GM21423 (cell line): ENCODE measurements around the gene MKS1.

Source experiments
- ATAC-seq: cut with Tn5 transposase; IDR thresholded peaks from one replicate; pipeline ENCODE4 v1.9.1; 2021; ENCODE audit warnings: mild to moderate bottlenecking, moderate library complexity; ENCODE audit not compliant: unreplicated experiment

The MKS1 gene

DNA sequence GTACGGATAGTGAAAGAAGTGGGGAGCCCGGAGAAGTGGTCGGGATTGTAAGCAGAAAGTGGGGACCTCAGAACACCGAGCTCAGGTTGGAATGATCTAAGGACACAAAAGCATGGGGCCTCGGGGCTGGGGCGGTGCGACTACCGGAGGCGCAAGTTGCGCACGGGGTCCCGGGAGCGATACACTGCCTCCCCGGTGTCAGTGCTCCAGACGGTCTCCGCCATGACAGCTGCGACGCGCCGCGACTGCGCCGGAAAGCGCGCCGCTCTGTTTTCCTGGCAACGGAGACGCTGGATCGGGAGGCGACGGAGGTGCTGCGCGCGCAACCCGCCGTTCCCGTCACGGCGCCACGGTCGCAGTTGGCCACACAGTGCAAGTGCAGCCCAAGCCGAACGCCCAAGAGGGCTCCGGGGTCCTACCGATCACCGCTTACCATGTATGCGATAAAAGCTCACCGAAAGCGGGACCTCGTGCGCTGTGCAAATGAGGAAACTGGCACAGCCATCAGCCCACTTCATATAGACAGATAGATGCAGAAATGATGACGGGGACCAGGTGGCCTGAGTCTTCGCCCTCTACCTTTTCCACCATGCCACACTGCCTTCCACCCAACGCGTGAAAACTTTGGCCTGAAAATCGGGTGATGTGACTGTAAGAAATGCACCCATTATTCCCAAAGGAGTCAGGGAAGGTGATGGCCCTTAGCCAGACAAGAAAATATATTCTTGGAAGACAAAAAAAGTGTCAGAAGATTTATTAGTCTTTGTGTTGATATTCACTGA, at the start of gene MKS1:
Gene MKS1 (minus strand): TSS at position 249 of the 782 bp plus-strand sequence. CDS start 25 bp downstream, at position 224.
- ATAC-seq, result peak; percentile 95

- ATAC-seq, result no peak
These were observed 49.3 kb upstream of the MKS1 start for GRCh38 chr17:58268326-58268725.

DNA sequence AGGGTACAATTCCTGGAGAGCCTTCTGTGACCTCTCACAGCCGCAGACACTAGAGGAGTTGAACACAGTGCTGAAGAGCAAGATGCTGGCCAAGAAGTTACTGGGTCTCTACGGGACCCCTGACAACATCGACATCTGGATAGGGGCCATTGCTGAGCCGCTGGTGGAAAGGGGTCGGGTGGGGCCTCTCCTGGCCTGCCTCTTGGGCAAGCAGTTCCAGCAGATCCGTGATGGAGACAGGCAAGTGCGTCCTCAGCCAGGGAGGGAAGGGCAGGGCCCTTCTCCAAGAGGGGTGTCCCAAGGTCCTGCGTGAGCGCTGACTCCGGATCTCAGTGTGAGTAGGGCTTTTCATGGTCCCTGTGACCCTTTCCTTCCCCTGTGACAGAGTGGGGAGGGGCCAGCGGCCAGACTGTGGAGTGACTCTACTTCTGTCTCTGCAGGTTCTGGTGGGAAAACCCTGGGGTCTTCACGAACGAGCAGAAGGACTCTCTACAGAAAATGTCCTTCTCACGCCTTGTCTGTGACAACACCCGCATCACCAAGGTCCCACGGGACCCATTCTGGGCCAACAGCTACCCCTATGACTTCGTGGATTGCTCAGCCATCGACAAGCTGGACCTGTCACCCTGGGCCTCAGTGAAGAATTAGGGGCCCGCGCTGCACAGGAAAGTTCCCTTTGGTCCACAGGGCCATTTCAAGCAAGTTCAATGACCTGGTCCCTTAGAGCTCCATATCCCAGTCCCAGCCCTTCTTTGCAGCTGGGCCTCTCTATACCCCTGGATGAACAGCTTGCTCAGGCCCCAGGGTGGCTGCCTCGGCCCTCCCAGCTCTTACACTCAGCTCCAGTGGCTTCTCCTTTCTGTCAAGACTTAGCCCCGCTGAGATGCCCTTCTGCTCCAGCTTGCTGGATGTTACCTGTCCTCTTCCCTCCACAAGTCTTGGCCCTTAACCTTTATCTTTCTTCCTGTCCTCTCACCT, 48.6 kb upstream of the MKS1 start:
- ATAC-seq, result no peak

DNA sequence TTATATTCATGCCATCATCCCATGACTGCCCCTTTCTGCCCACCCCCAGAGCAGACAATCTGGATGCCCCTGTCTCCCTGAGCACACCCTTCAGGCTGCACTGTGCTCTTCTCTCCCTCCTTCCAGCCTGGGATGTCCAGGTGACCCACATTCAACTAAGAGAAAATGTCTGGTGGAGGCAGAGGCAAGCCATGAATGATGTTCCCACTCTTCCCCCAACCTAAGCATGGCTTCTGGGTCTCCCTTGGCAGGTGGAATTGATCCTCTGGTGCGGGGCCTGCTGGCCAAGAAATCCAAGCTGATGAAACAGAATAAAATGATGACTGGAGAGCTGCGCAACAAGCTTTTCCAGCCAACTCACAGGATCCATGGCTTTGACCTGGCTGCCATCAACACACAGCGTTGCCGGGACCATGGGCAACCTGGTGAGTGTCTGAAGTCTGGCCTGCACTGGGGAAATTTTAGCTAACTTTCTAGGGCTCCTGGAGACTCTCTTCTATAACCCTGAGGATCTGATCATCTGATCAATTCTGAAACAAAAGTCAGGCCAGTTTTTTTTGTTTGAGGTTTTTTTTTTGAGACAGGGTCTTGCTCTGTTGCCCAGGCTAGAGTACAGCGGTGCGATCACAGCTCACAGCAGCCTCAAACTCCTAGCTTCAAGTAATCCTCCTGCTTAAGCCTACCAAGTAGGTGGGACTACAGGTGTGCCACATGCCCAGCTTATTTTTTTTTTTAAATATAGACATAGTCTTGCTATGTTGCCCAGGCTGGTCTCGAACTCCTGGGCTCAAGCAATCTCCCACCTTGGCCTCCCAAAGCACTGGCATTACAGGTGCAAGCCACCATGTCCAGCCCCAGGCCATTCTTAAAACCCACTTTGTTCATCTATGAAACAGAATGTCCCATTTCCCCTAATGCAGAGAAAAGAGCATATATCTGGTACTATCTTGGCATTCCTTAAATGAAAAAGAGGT, 47.1 kb upstream of the MKS1 start:
- ATAC-seq, result no peak

DNA sequence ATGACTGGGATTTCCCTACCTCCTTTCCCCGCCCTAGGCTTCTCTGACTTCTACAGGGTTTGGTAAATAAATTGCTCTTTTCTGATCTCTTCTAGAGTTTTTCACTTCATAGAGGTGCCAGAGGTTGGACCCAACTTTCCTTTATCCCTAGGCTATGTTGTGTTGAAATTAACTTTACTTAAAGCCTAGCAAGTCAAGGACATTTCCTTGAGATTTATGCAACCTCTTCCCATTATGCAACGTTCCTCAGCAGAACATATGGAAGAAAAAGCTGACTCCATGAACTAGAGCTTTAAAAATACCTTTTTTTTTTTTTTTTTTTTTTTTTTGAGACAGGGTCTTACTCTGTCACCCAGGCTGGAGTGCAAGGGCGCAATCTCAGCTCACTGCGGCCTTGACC, 46.2 kb upstream of the MKS1 start:
- no peak for ATAC-seq

- no peak for ATAC-seq
These were observed 45.5 kb upstream of the MKS1 start for GRCh38 chr17:58264407-58265103.

DNA sequence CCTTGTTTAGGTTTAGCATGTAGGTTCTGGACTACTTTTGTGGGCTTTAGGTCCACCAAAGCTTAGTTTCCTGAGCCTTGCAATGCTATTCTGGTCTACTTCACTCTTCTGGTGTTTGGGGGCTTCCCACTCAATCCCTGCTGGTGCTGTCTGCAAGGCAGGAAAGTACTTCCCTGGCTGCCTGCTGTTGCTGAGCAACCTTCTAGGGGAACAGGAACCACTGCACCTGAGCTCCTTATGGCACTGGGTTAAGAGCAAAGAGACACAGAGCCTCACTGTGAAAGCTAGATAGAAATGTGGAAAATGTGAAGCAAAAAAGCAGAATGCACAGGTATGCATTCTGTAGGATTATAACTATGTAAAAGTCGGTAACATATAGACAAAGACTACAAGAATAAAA, 44.7 kb upstream of the MKS1 start:
- ATAC-seq, result no peak

GRCh38 chr17:58262149-58262548, 43.1 kb upstream of the MKS1 start:
- no peak for ATAC-seq

GRCh38 chr17:58254803-58255202, 35.7 kb upstream of the MKS1 start:
- ATAC-seq, result no peak

- ATAC-seq, result no peak
These were observed 34.0 kb upstream of the MKS1 start for GRCh38 chr17:58253082-58253481.

- ATAC-seq, result no peak
These were observed 33.1 kb upstream of the MKS1 start for GRCh38 chr17:58252141-58252540.

GRCh38 chr17:58250344-58251011, 31.4 kb upstream of the MKS1 start:
- no peak for ATAC-seq

DNA sequence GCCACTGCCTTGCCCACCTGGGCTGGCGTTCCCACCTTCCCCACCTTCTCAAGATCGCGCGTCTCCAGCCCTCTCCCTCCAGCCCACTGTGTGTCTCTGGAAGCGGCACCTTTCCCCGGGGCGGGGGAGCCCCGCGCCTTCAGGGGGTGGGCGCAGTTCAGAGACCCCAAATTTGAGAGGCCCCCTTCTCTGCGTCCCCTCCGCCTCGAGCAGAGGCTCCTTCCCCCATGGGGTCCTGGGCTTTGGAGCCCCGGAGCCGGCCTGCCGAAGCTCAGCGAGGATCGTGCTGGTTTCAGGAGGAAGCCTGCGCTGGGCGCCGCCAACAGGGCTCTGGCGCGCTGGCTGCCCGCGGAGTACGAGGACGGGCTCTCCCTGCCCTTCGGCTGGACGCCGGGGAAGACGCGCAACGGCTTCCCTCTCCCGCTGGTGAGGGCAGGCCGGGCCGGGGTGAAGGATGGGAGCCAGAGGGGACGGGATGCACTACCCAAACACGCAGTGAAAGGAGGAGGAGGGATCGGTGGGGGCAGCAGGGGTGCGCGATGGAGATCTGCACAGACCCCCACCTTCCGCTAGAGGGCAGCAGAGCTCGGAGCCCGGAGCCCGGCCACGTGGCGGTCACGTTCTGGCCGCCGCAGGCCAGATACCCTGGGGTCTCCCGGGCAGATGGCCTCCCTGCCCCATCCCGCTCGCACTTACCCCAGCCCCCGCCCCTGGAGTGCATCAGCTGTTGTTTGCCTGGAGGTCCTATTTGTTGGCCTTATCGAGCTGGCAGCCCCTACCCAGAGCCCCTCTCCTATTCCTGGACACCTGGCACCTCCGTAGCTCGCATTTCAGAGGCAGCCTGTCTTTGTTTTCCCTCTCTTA, 30.4 kb upstream of the MKS1 start:
- peak; percentile 74 for ATAC-seq

GRCh38 chr17:58248955-58249269, 29.9 kb upstream of the MKS1 start:
- no peak for ATAC-seq

- no peak for ATAC-seq
These were observed 28.7 kb upstream of the MKS1 start for GRCh38 chr17:58247511-58248363.

- no peak for ATAC-seq
These were observed 27.7 kb upstream of the MKS1 start for GRCh38 chr17:58246781-58247180.

- no peak for ATAC-seq
These were observed 27.2 kb upstream of the MKS1 start for GRCh38 chr17:58246104-58246740.
